H1 (cell line): ENCODE measurements around the gene C5orf58. TPM values are rescaled to one million over a fixed set of nuclear protein-coding genes. Genes with fewer than 3 reads are reported as not detected.

ENCODE experiments used
- CTCF ChIA-PET: fragments of 300-600 bp; sonication (Branson Sonifier 250); formaldehyde crosslinking; loops from one replicate; lab custom pipeline; 2021; ENCODE audit not compliant: partially characterized antibody; lab: Charles Lee
- POLR2A ChIA-PET: fragments of 300-600 bp; sonication (Branson Sonifier 250); formaldehyde crosslinking; loops from one replicate; lab custom pipeline; 2021; ENCODE audit warnings: inconsistent platforms; ENCODE audit not compliant: partially characterized antibody; lab: Charles Lee
- DNase-seq, 2 experiments: peaks; one replicate each; pipeline versions ENCODE4 v3.0.0 to v3.0.0-alpha.2; 2010 to 2022; ENCODE audit warnings: low spot score in 2 of 2, low read depth in 1 of 2, mixed read lengths in 1 of 2
- FAIRE-seq: peaks from 2 replicates; lab custom pipeline; 2011; peaks lifted over from hg19 to GRCh38; lab: Jason Lieb, UNC
- H2AFZ ChIP-seq: 2 replicates; pipeline ENCODE4 v1.8.1; 2012; ENCODE audit warnings: low read length, inconsistent platforms
- H2AK5ac ChIP-seq: 2 replicates; pipeline ENCODE4 v1.6.1; 2013; ENCODE audit warnings: low read depth, low read length
- H2BK120ac ChIP-seq: replicated peaks from 2 replicates; pipeline ENCODE3; 2013; ENCODE audit warnings: low read depth, low read length, inconsistent platforms
- H2BK12ac ChIP-seq: 2 replicates; pipeline ENCODE4 v1.6.1; 2013; ENCODE audit warnings: low read depth, low read length
- H2BK15ac ChIP-seq: 2 replicates; pipeline ENCODE4 v1.6.1; 2013; ENCODE audit warnings: low read length
- H2BK20ac ChIP-seq: 2 replicates; pipeline ENCODE4 v1.6.1; 2013; ENCODE audit warnings: low read length
- H2BK5ac ChIP-seq: 2 replicates; pipeline ENCODE4 v1.6.1; 2013; ENCODE audit warnings: low read depth, low read length
- H3K14ac ChIP-seq: 2 replicates; pipeline ENCODE4 v1.6.1; 2013; ENCODE audit warnings: inconsistent platforms; ENCODE audit not compliant: insufficient read length
- H3K18ac ChIP-seq: 2 replicates; pipeline ENCODE4 v1.6.1; 2013; ENCODE audit warnings: low read length; ENCODE audit errors: extremely low read depth
- H3K23ac ChIP-seq: 2 replicates; pipeline ENCODE4 v1.6.1; 2013; ENCODE audit warnings: inconsistent platforms; ENCODE audit not compliant: insufficient read length
- H3K23me2 ChIP-seq: 2 replicates; pipeline ENCODE4 v1.6.1; 2013; ENCODE audit warnings: low read depth, low read length
- H3K27ac ChIP-seq: 2 replicates; pipeline ENCODE4 v1.6.1; 2011; ENCODE audit warnings: low read depth, low read length, inconsistent platforms
- H3K27me3 ChIP-seq, 4 experiments: replicated peaks in 1 of 4; 1 replicate in 1 of 4; 2 replicates in 3 of 4; pipeline versions ENCODE4 v1.6.1 to v1.8.1; 2011 to 2013; ENCODE audit warnings: low read length in 3 of 4, mild to moderate bottlenecking in 3 of 4, inconsistent platforms in 2 of 4, mixed read lengths in 2 of 4, moderate library complexity in 1 of 4; ENCODE audit not compliant: control insufficient read depth in 3 of 4, insufficient read depth in 3 of 4; ENCODE audit errors: extremely low read depth in 1 of 4
- H3K36me3 ChIP-seq, 4 experiments: 2 replicates each; pipeline versions ENCODE4 v1.6.1 to v1.8.1; 2011 to 2013; ENCODE audit warnings: mild to moderate bottlenecking in 4 of 4, low read length in 3 of 4, moderate library complexity in 2 of 4, control low read depth in 1 of 4, inconsistent platforms in 1 of 4; ENCODE audit not compliant: insufficient read depth in 4 of 4, control insufficient read depth in 2 of 4
- H3K4ac ChIP-seq: replicated peaks from 2 replicates; pipeline ENCODE3; 2013; ENCODE audit warnings: low read length, low read depth, mixed read lengths, inconsistent platforms; ENCODE audit not compliant: insufficient read length
- H3K4me1 ChIP-seq, 4 experiments: replicated peaks in 1 of 4; 1 replicate in 1 of 4; 2 replicates in 3 of 4; pipeline versions ENCODE4 v1.6.1 to v1.8.1; 2011 to 2013; ENCODE audit warnings: low read length in 3 of 4, inconsistent platforms in 2 of 4, mixed read lengths in 1 of 4; ENCODE audit not compliant: insufficient read depth in 4 of 4, control insufficient read depth in 3 of 4
- H3K4me2 ChIP-seq, 2 experiments: 2 replicates each; pipeline versions ENCODE4 v1.6.1 to v1.8.1; 2011 to 2013; ENCODE audit warnings: low read depth in 2 of 2, low read length in 2 of 2, control low read depth in 1 of 2, inconsistent platforms in 1 of 2, mild to moderate bottlenecking in 1 of 2; ENCODE audit not compliant: insufficient read depth in 1 of 2
- H3K4me3 ChIP-seq, 4 experiments: fragments of 200-600, 300-600 bp in 1 of 4; sonication (generic), shearing (Covaris generic), sonication (Bioruptor Twin) in 1 of 4; 2 replicates each; pipeline versions ENCODE4 v1.5.1 to v1.8.1; 2011 to 2016; ENCODE audit warnings: low read length in 4 of 4, low read depth in 3 of 4, control low read depth in 2 of 4, inconsistent platforms in 2 of 4, mild to moderate bottlenecking in 2 of 4, mixed read lengths in 1 of 4, moderate library complexity in 1 of 4; ENCODE audit not compliant: insufficient read depth in 2 of 4; ENCODE audit errors: extremely low read depth in 1 of 4
- H3K56ac ChIP-seq: replicated peaks from 2 replicates; pipeline ENCODE3; 2013; ENCODE audit warnings: low read depth, mild to moderate bottlenecking, mixed read lengths, low read length, inconsistent platforms; ENCODE audit not compliant: insufficient read length
- H3K79me1 ChIP-seq: 2 replicates; pipeline ENCODE4 v1.6.1; 2013; ENCODE audit warnings: low read depth, low read length, control low read depth
- H3K79me2 ChIP-seq, 2 experiments: 2 replicates each; pipeline versions ENCODE4 v1.6.1 to v1.8.1; 2012 to 2013; ENCODE audit warnings: low read length in 2 of 2, mild to moderate bottlenecking in 2 of 2, inconsistent platforms in 1 of 2; ENCODE audit not compliant: insufficient read depth in 2 of 2, control insufficient read depth in 1 of 2
- H3K9ac ChIP-seq, 4 experiments: replicated peaks in 1 of 4; 1 replicate in 1 of 4; 2 replicates in 3 of 4; pipeline versions ENCODE4 v1.6.1 to v1.8.1; 2011 to 2013; ENCODE audit warnings: low read depth in 3 of 4, low read length in 3 of 4, control low read depth in 2 of 4, mild to moderate bottlenecking in 2 of 4, moderate library complexity in 2 of 4, inconsistent platforms in 1 of 4; ENCODE audit errors: extremely low read depth in 1 of 4
- H3K9me3 ChIP-seq, 2 experiments: 2 replicates each; pipeline versions ENCODE4 v1.6.1 to v1.8.1; 2012 to 2013; ENCODE audit warnings: mild to moderate bottlenecking in 2 of 2, moderate library complexity in 2 of 2, control low read depth in 1 of 2, inconsistent platforms in 1 of 2, low read depth in 1 of 2, low read length in 1 of 2, mixed read lengths in 1 of 2; ENCODE audit not compliant: insufficient read depth in 2 of 2
- H4K20me1 ChIP-seq, 2 experiments: replicated peaks in 1 of 2; 2 replicates each; pipeline versions ENCODE3 to v1.8.1; 2011 to 2013; ENCODE audit warnings: inconsistent platforms in 2 of 2, low read length in 2 of 2, mild to moderate bottlenecking in 1 of 2; ENCODE audit not compliant: insufficient read depth in 2 of 2, control insufficient read depth in 1 of 2
- H4K5ac ChIP-seq: 2 replicates; pipeline ENCODE4 v1.6.1; 2013; ENCODE audit warnings: low read length, low read depth, mixed read lengths, inconsistent platforms; ENCODE audit not compliant: insufficient read length
- H4K8ac ChIP-seq: 2 replicates; pipeline ENCODE4 v1.8.0; 2013; ENCODE audit warnings: mild to moderate bottlenecking, moderate library complexity, low read length, inconsistent platforms; ENCODE audit not compliant: insufficient read depth; ENCODE audit errors: extremely low read depth
- H4K91ac ChIP-seq: replicated peaks from 2 replicates; pipeline ENCODE3; 2013; ENCODE audit warnings: low read length, mixed read lengths, inconsistent platforms; ENCODE audit not compliant: insufficient read length
- CREB1 ChIP-seq: IDR thresholded peaks from 2 replicates; pipeline ENCODE4 v1.6.1; 2012; ENCODE audit warnings: inconsistent platforms
- GTF2F1 ChIP-seq: IDR thresholded peaks from 2 replicates; pipeline ENCODE4 v1.6.1; 2012; ENCODE audit warnings: low read depth, low read length, improper control_type of control experiment, borderline replicate concordance
- POLR2AphosphoS5 ChIP-seq: IDR thresholded peaks from 2 replicates; pipeline ENCODE4 v1.6.1; 2011; ENCODE audit warnings: low read depth, low read length
- POU5F1 ChIP-seq: IDR thresholded peaks from 2 replicates; pipeline ENCODE4 v1.6.1; 2011; ENCODE audit warnings: low read depth, mild to moderate bottlenecking, low read length, moderate library complexity
- RNF2 ChIP-seq: fragments of 200-900, 300-1000 bp; sonication (generic); IDR thresholded peaks from 2 replicates; pipeline ENCODE4 v1.7.1; 2016; ENCODE audit warnings: borderline replicate concordance, low read depth, mild to moderate bottlenecking, antibody characterized with exemption, low read length; ENCODE audit not compliant: poor library complexity, severe bottlenecking; ENCODE audit errors: missing control alignments
- SAP30 ChIP-seq: fragments of 300-600 bp; sonication (generic); IDR thresholded peaks from 2 replicates; pipeline ENCODE4 v1.7.1; 2012; ENCODE audit warnings: low read length, moderate library complexity, mild to moderate bottlenecking, inconsistent platforms; ENCODE audit not compliant: insufficient read depth, insufficient replicate concordance
- SP2 ChIP-seq: IDR thresholded peaks from 2 replicates; pipeline ENCODE4 v1.6.1; 2012; ENCODE audit warnings: mild to moderate bottlenecking, low read length, inconsistent platforms
- TAF1 ChIP-seq: IDR thresholded peaks from 2 replicates; pipeline ENCODE4 v1.6.1; 2011; ENCODE audit warnings: mild to moderate bottlenecking, low read depth, low read length
- WGBS, 2 experiments: shearing (Covaris generic) in 1 of 2; methylation state at CpG; one replicate each; pipeline versions ENCODE4 v1.1.6 to v1.1.7; 2013 to 2015; ENCODE audit warnings: low lambda C conversion rate in 2 of 2, mixed read lengths in 2 of 2, inconsistent platforms in 1 of 2, low coverage in 1 of 2, missing lambda C conversion rate in 1 of 2; ENCODE audit not compliant: insufficient replicate concordance in 2 of 2, insufficient coverage in 1 of 2, insufficient read length in 1 of 2; ENCODE audit errors: extremely low coverage in 1 of 2, missing lambda C conversion rate in 1 of 2; 5-methylcytosine and 5-hydroxymethylcytosine counted together
- polyA plus RNA-seq, 7 experiments: library from polyadenylated mRNA; depleted of rRNA in 3 of 7; stranded (reverse) in 5 of 7; unstranded in 2 of 7; fragments of >200 nt in 5 of 7; fragments of 200-250 nt in 2 of 7; gene quantifications; 1 replicate in 5 of 7; 2 replicates in 1 of 7; 4 replicates in 1 of 7; pipeline versions ENCODE4 v1.2.1 to v1.2.3, GENCODE V29; 2011 to 2013; ENCODE audit warnings: missing spikeins in 2 of 7, mixed read lengths in 2 of 7
- total RNA-seq: library from RNA; stranded (reverse); fragmentation: NEBNext Ultra II Directional; extraction: Animal tissue kit (Norgen Biotek cat#: 25700); gene quantifications from 2 replicates; pipeline ENCODE4 v1.2.1, GENCODE V29; 2021
- TF ChIP-seq, protein P1 (sequence below), 3 experiments: IDR thresholded peaks; 1 replicate in 2 of 3; 2 replicates in 1 of 3; pipeline versions ENCODE4 v1.5.1 to v1.6.1; 2011; ENCODE audit warnings: low read length in 3 of 3, mild to moderate bottlenecking in 3 of 3, inconsistent platforms in 2 of 3, low read depth in 1 of 3, moderate library complexity in 1 of 3; ENCODE audit not compliant: insufficient read depth in 1 of 3; ENCODE audit errors: control extremely low read depth in 1 of 3

C5orf58 gene
- total and polyA plus RNA-seq, 2 of the 8 experiments (the other 6 are each of a cell fraction or from before 2014, with no cell fraction given) = 0.24 to 1.6 TPM

DNA sequence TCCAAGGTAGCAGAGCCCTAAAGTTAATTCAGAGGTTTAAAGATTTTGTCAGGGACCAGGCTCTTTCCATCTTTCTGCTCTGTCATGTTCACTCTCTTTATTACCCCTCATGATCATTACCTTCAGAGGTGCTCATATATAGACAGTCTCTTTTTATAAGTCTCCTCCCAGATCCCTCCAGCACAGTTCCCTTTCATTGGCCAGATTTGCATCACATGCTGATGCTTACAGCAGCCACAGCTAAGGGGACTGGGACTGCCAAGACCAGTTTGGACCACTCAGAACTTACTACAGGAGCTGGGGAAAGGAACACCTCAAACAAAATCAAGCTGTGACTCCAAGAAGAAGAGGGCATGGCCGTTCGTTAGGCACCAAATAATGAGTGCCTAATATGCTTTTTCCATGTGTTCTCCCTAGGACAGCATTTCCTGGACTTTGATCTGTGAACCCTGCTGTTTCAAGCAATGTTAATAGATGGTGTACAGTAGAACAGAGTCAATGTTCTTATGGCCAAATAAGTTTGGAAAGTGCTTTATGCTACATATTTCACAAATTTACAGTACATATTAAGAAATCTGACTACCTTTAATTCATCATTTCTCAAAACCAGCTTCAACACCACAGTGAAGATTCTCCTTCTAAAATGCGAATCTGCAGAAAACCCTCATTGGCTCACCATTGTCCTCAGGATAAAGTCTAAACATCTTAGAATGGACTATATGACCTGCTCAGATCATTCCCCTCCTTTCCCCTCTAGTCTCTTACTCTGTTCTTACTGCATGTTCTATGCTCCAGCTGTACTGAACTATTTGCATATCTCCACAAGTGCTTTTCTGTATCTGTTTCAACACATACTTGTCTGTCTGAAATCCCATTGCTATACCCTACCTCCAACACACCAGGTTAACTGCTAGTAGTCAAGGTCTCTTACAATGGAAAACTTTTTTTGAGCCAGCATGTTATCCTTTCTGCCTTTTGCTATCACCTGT is 3.4 kb downstream of the C5orf58 start:
- H3K27ac ChIP-seq = no peak overlapping the region
- ChIA-PET POLR2A (interaction anchor here (1.0 kb wide), 1 partner anchor 98 kb away, joined by 3 read pairs; no protein-coding TSS in a partner anchor), CTCF (interaction anchor here (1.1 to 6.6 kb wide), 7 partner anchors 12 to 112 kb away, joined by 3 to 31 read pairs (median 6); no protein-coding TSS in a partner anchor)
- H4K5ac ChIP-seq = no peak overlapping the region
- H4K91ac ChIP-seq = no peak overlapping the region
- no peak overlapping the region for H2BK15ac ChIP-seq
- no peaks in the 10 kb centered on the region for H3K9me3 ChIP-seq
- H3K4me2 ChIP-seq = no peak overlapping the region
- H3K4me1 ChIP-seq = no peaks in the 10 kb centered on the region
- no peak overlapping the region for H3K4me3 ChIP-seq
- H3K36me3 ChIP-seq = no peaks in the 10 kb centered on the region
- no peaks in the 10 kb centered on the region for H3K79me2 ChIP-seq
- no peak overlapping the region for H3K18ac ChIP-seq
- no peak overlapping the region for H2AK5ac ChIP-seq
- no peak overlapping the region for H3K23ac ChIP-seq
- H2BK20ac ChIP-seq = no peak overlapping the region
- no peak overlapping the region for H3K56ac ChIP-seq
- H3K4ac ChIP-seq = no peak overlapping the region
- no peaks in the 10 kb centered on the region for H3K27me3 ChIP-seq
- H3K79me1 ChIP-seq = no peaks in the 10 kb centered on the region
- no peak overlapping the region for H2BK120ac ChIP-seq
- no peaks in the 10 kb centered on the region for H4K20me1 ChIP-seq
- no peak for DNase-seq
- WGBS, 2 experiments = 73% methylated on average over 3 of the region's 3 CpGs; no CpG with 5 or more reads in 1 of the 2 experiments
- no peak overlapping the region for H3K14ac ChIP-seq
- H2AFZ ChIP-seq = peak overlapping the region; percentile 85; the same call in 1 of the 2 replicates
- H4K8ac ChIP-seq = no peak overlapping the region
- H2BK12ac ChIP-seq = no peak overlapping the region
- H2BK5ac ChIP-seq = no peak overlapping the region
- no peaks in the 10 kb centered on the region for H3K23me2 ChIP-seq
- no peak overlapping the region for H3K9ac ChIP-seq
- no peak for FAIRE-seq
- TF ChIP-seq POU5F1 = no peak
- no peak for TF ChIP-seq GTF2F1
- TF ChIP-seq SP2 = no peak
- no peak for TF ChIP-seq SAP30
- TF ChIP-seq POLR2AphosphoS5 = no peak
- TF ChIP-seq, protein P1, sequence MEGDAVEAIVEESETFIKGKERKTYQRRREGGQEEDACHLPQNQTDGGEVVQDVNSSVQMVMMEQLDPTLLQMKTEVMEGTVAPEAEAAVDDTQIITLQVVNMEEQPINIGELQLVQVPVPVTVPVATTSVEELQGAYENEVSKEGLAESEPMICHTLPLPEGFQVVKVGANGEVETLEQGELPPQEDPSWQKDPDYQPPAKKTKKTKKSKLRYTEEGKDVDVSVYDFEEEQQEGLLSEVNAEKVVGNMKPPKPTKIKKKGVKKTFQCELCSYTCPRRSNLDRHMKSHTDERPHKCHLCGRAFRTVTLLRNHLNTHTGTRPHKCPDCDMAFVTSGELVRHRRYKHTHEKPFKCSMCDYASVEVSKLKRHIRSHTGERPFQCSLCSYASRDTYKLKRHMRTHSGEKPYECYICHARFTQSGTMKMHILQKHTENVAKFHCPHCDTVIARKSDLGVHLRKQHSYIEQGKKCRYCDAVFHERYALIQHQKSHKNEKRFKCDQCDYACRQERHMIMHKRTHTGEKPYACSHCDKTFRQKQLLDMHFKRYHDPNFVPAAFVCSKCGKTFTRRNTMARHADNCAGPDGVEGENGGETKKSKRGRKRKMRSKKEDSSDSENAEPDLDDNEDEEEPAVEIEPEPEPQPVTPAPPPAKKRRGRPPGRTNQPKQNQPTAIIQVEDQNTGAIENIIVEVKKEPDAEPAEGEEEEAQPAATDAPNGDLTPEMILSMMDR (IDR thresholded peaks at IDR 0.05; ENCODE audit: control extremely low read depth in 1 of 3, insufficient read depth in 1 of 3, low read depth in 1 of 3, low read length in 3 of 3) = no peak
- TF ChIP-seq RNF2 = no peak
- TF ChIP-seq CREB1 = no peak
- no peak for TF ChIP-seq TAF1
